Measurements from ENCODE around the gene KBTBD4. TPM values are rescaled to one million over a fixed set of nuclear protein-coding genes. Genes with fewer than 3 reads are reported as not detected.

Gene KBTBD4
- total RNA-seq, 4 donors from 2014 or later = 25.0 to 35.6 (median 30.4) TPM

- in situ Hi-C loops (cut with MboI; ENCODE audit: low sequenced_read_pairs in 4 of 4) (no loop called here), intact Hi-C loops (cut with DNase I; ENCODE audit: low total_unique reads) (no loop called here)
- ATAC-seq = no peak
- Histone ChIP-seq H3K27ac (no peak overlapping the region), H3K4me1 (peaks cover 4 to 9% of the 10 kb centered on the region in 2 donors), H3K4me3 (peak overlapping the region in 3 of 4 donors; percentile 21 to 41 (median 35)), H3K27me3 (peaks cover 29 to 55% (median 47%) of the 10 kb centered on the region in 3 donors), H3K9me3 (no peaks in the 10 kb centered on the region), H3K36me3 (peaks cover 0 to under 1% of the 10 kb centered on the region in 2 donors)
- DNase-seq = no peak
- no peak for TF ChIP-seq CTCF (IDR thresholded peaks at IDR 0.05 in 4 of 5, conservative IDR thresholded peaks at IDR 0.05 in 1 of 5)
- TF ChIP-seq POLR2A (IDR thresholded peaks at IDR 0.05) = no peak
Observed at GRCh38 chr11:47589977-47590861, 11.4 kb upstream of the KBTBD4 start.

- peaks cover 4 to 9% of the 10 kb centered on the region in 2 donors for H3K4me1 ChIP-seq
- intact Hi-C loops (cut with DNase I; ENCODE audit: low total_unique reads) (no loop called here), in situ Hi-C loops (cut with MboI; ENCODE audit: low sequenced_read_pairs in 4 of 4) (no loop called here)
- H3K9me3 ChIP-seq = no peaks in the 10 kb centered on the region
- TF ChIP-seq CTCF (IDR thresholded peaks at IDR 0.05 in 4 of 5, conservative IDR thresholded peaks at IDR 0.05 in 1 of 5) = no peak
- TF ChIP-seq POLR2A (IDR thresholded peaks at IDR 0.05) = no peak
- DNase-seq (no peak), ATAC-seq (no peak)
- H3K4me3 ChIP-seq = peak overlapping the region in 3 of 4 donors; percentile 21 to 41 (median 35)
- peaks cover 0 to 7% of the 10 kb centered on the region in 2 donors for H3K36me3 ChIP-seq
- peaks cover 29 to 50% (median 43%) of the 10 kb centered on the region in 3 donors for H3K27me3 ChIP-seq
- H3K27ac ChIP-seq = no peak overlapping the region
Observed at GRCh38 chr11:47589584-47589976, 10.8 kb upstream of the KBTBD4 start.

- Histone ChIP-seq H3K4me1 (peaks cover 4 to 9% of the 10 kb centered on the region in 2 donors), H3K36me3 (peaks cover 0 to 11% of the 10 kb centered on the region in 2 donors), H3K27me3 (peaks cover 28 to 46% (median 39%) of the 10 kb centered on the region in 3 donors), H3K4me3 (peak overlapping the region in 2 of 4 donors; percentile 35 to 41), H3K9me3 (no peaks in the 10 kb centered on the region), H3K27ac (no peak overlapping the region)
- intact Hi-C loops (cut with DNase I; ENCODE audit: low total_unique reads) (no loop called here), in situ Hi-C loops (cut with MboI; ENCODE audit: low sequenced_read_pairs in 4 of 4) (no loop called here)
- DNase-seq = no peak
- TF ChIP-seq CTCF (IDR thresholded peaks at IDR 0.05 in 4 of 5, conservative IDR thresholded peaks at IDR 0.05 in 1 of 5) = no peak
- no peak for TF ChIP-seq POLR2A (IDR thresholded peaks at IDR 0.05)
- ATAC-seq = no peak
Observed at GRCh38 chr11:47589118-47589517, 10.3 kb upstream of the KBTBD4 start.

GRCh38 chr11:47587723-47588326, 9.1 kb upstream of the KBTBD4 start:
- Histone ChIP-seq H3K4me1 (no peaks in the 10 kb centered on the region), H3K4me3 (no peak overlapping the region), H3K27ac (peak overlapping the region in 1 of 4 donors; percentile 15), H3K9me3 (no peaks in the 10 kb centered on the region), H3K27me3 (peaks cover 15 to 33% (median 27%) of the 10 kb centered on the region in 3 donors), H3K36me3 (peaks cover 0 to 24% of the 10 kb centered on the region in 2 donors)
- intact Hi-C loops (cut with DNase I; ENCODE audit: low total_unique reads) = no loop called here
- DNase-seq = peak; percentile 41 to 54
- TF ChIP-seq CTCF (IDR thresholded peaks at IDR 0.05 in 4 of 5, conservative IDR thresholded peaks at IDR 0.05 in 1 of 5) (no peak), POLR2A (IDR thresholded peaks at IDR 0.05) (no peak)
- in situ Hi-C loops (cut with MboI; ENCODE audit: low sequenced_read_pairs in 4 of 4) = no loop called here
- peak in 1 of 2 donors; percentile 11 for ATAC-seq
